Smooth muscle cell (in vitro differentiated cells): ENCODE data around the gene SLC5A9. TPM values are rescaled to one million over a fixed set of nuclear protein-coding genes. Genes with fewer than 3 reads are reported as not detected.
"Not testable (repeated sequence)": the region's sequence is repeated elsewhere in the genome, so short reads cannot be mapped to it uniquely, and the experiment has no call there.

Experiments used
- DNase-seq: peaks from one replicate; lab custom pipeline; 2025; ENCODE audit not compliant: unreplicated experiment; lab: John Stamatoyannopoulos, UW
- H2AFZ ChIP-seq: fragments of 200-600 bp; sonication (generic); 2 replicates; pipeline ENCODE4 v1.6.0; 2016; ENCODE audit warnings: antibody characterized with exemption, low read depth, mild to moderate bottlenecking
- H3F3A ChIP-seq: fragments of 200-600 bp; sonication (generic); 2 replicates; pipeline ENCODE4 v1.6.0; 2017; ENCODE audit warnings: antibody characterized with exemption, low read depth
- H3K27ac ChIP-seq: fragments of 200-600 bp; sonication (generic); 2 replicates; pipeline ENCODE4 v1.5.1; 2016; ENCODE audit warnings: low read depth, mild to moderate bottlenecking
- H3K27me3 ChIP-seq: fragments of 200-600 bp; sonication (generic); 2 replicates; pipeline ENCODE4 v1.6.1; 2016; ENCODE audit warnings: low read depth, mild to moderate bottlenecking
- H3K36me3 ChIP-seq: fragments of 200-600 bp; sonication (generic); 2 replicates; pipeline ENCODE4 v1.5.1; 2016; ENCODE audit warnings: low read depth
- H3K4me1 ChIP-seq: fragments of 200-600 bp; sonication (generic); 2 replicates; pipeline ENCODE4 v1.5.1; 2016; ENCODE audit warnings: low read depth
- H3K4me2 ChIP-seq: fragments of 200-600 bp; sonication (generic); 2 replicates; pipeline ENCODE4 v1.6.0; 2016; ENCODE audit warnings: mild to moderate bottlenecking
- H3K4me3 ChIP-seq: fragments of 200-600 bp; sonication (generic); 2 replicates; pipeline ENCODE4 v1.5.1; 2016; ENCODE audit warnings: mild to moderate bottlenecking
- H3K79me2 ChIP-seq: fragments of 200-600 bp; sonication (generic); 2 replicates; pipeline ENCODE4 v1.6.0; 2016; ENCODE audit warnings: low read depth, mild to moderate bottlenecking
- H3K9ac ChIP-seq: fragments of 200-600 bp; sonication (generic); 2 replicates; pipeline ENCODE4 v1.6.0; 2016; ENCODE audit warnings: low read depth
- H3K9me3 ChIP-seq: fragments of 200-600 bp; sonication (generic); replicated peaks from 2 replicates; pipeline ENCODE4 v1.5.1; 2016; ENCODE audit warnings: low read depth
- H4K20me1 ChIP-seq: fragments of 200-600 bp; sonication (generic); 2 replicates; pipeline ENCODE4 v1.6.0; 2016; ENCODE audit warnings: low read depth
- WGBS: methylation state at CpG from one replicate; pipeline ENCODE4 v1.1.7; 2016; ENCODE audit warnings: low lambda C conversion rate; 5-methylcytosine and 5-hydroxymethylcytosine counted together
- polyA plus RNA-seq: library from polyadenylated mRNA; unstranded; fragments of >200 nt; fragmentation: Nextera tagmentation; extraction: Ambion mirVana; gene quantifications from 2 replicates; pipeline ENCODE4 v1.2.1, GENCODE V29; 2016
- total RNA-seq: library from RNA; depleted of rRNA; stranded (reverse); fragments of >200 nt; gene quantifications from 2 replicates; pipeline ENCODE4 v1.2.3, GENCODE V29; 2014
- TF ChIP-seq, protein P1 (sequence below): fragments of 200-600 bp; sonication (generic); IDR thresholded peaks from 2 replicates; pipeline ENCODE4 v1.5.1; 2017; ENCODE audit warnings: borderline replicate concordance, mild to moderate bottlenecking, antibody characterized with exemption; ENCODE audit not compliant: insufficient read depth, poor library complexity, severe bottlenecking

Gene SLC5A9
- total and polyA plus RNA-seq, 2 experiments from 2014 or later: 0.09 TPM; not detected in 1

DNA sequence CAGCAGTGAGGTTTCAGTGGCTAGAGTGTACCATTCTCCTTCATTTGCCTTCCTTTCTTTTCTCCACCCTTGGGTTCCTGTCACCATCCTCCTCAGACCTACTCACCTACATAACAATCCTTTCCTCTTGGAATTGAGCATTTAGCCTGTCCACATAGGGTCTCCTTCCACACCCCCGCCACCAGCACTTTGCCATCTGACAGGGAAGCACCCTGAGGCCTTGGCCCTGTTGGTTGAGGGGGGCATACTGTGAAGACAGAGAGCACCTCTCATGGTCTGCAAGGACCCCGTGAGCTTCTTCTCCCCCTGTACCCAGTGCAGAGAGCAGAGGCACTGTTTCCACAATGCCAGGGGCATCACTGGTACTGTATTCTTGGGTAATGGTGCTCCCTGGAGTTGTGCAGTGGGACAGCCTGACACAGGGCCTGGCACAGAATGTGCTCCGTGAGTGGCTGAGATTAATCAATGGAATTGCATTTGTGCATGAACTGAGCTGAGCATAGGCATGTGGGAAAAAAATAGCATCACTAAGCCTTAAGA lies 14.9 kb upstream of the SLC5A9 start:
- TF ChIP-seq, protein P1, sequence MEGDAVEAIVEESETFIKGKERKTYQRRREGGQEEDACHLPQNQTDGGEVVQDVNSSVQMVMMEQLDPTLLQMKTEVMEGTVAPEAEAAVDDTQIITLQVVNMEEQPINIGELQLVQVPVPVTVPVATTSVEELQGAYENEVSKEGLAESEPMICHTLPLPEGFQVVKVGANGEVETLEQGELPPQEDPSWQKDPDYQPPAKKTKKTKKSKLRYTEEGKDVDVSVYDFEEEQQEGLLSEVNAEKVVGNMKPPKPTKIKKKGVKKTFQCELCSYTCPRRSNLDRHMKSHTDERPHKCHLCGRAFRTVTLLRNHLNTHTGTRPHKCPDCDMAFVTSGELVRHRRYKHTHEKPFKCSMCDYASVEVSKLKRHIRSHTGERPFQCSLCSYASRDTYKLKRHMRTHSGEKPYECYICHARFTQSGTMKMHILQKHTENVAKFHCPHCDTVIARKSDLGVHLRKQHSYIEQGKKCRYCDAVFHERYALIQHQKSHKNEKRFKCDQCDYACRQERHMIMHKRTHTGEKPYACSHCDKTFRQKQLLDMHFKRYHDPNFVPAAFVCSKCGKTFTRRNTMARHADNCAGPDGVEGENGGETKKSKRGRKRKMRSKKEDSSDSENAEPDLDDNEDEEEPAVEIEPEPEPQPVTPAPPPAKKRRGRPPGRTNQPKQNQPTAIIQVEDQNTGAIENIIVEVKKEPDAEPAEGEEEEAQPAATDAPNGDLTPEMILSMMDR: no peak
- no peak for DNase-seq
- Histone ChIP-seq H2AFZ (no peak overlapping the region), H3K36me3 (no peaks in the 10 kb centered on the region), H3K4me1 (no peaks in the 10 kb centered on the region), H4K20me1 (no peaks in the 10 kb centered on the region), H3K27me3 (no peaks in the 10 kb centered on the region), H3K9me3 (no peaks in the 10 kb centered on the region), H3K4me3 (no peak overlapping the region), H3K27ac (no peak overlapping the region), H3K9ac (no peak overlapping the region), H3K79me2 (no peaks in the 10 kb centered on the region), H3K4me2 (no peak overlapping the region), H3F3A (no peaks in the 10 kb centered on the region)
- 76% methylated on average over 3 of the region's 3 CpGs for WGBS

DNA sequence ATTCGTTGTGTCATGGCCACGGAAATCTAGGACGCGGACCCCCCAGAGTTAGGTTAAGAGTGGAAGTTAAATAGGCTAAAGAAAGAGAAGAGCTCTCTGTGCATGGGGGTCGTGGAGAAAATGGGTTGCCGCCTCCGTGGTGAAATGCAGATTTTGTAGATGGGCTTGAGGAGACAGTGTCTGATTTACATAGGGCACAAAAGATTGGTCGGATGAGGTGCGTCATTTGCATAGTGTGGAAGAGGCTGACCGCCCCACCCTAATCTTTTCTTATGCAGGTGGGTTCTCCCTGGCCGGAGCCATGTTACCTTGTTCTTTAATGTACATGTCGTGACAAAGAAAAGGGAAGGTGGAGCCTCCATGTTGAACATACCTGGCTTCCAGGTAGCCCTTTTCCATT lies 14.3 kb upstream of the SLC5A9 start:
- no peaks in the 10 kb centered on the region for H4K20me1 ChIP-seq
- no peak overlapping the region for H3K4me3 ChIP-seq
- no peaks in the 10 kb centered on the region for H3K4me1 ChIP-seq
- no peaks in the 10 kb centered on the region for H3K9me3 ChIP-seq
- DNase-seq: no peak
- no peak overlapping the region for H3K4me2 ChIP-seq
- H3K9ac ChIP-seq: no peak overlapping the region
- WGBS: 66% methylated on average over 12 of the region's 12 CpGs
- no peaks in the 10 kb centered on the region for H3K36me3 ChIP-seq
- no peaks in the 10 kb centered on the region for H3K27me3 ChIP-seq
- H3K79me2 ChIP-seq: no peaks in the 10 kb centered on the region
- no peak overlapping the region for H2AFZ ChIP-seq
- no peaks in the 10 kb centered on the region for H3F3A ChIP-seq
- H3K27ac ChIP-seq: no peak overlapping the region
- TF ChIP-seq, protein P1: no peak

DNA sequence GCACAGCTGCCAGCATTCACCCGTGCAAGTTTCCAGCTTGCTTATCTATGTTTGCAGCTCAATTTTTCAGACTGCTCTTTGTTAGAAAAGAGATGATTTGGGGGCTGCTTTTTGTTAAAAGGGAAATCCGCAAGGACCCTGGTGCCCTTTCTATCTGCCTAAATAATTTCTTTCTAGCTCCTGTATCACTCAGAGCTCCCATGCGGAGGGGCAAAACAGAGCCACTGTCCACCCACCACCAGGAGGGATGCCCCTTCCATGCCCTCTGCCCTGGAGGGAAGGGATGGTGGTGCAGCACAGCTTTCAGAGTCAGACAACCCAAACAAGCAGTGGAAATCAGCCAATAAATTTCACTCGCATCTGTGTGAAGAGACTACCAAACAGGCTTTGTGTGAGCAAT lies 13.9 kb upstream of the SLC5A9 start:
- TF ChIP-seq, protein P1: no peak
- H2AFZ ChIP-seq: no peak overlapping the region
- H3K27me3 ChIP-seq: no peaks in the 10 kb centered on the region
- H4K20me1 ChIP-seq: no peaks in the 10 kb centered on the region
- no peaks in the 10 kb centered on the region for H3K4me1 ChIP-seq
- no peak overlapping the region for H3K4me3 ChIP-seq
- WGBS: 78% methylated on average over 4 of the region's 4 CpGs
- H3K4me2 ChIP-seq: no peak overlapping the region
- no peaks in the 10 kb centered on the region for H3K79me2 ChIP-seq
- H3K27ac ChIP-seq: no peak overlapping the region
- no peak for DNase-seq
- H3F3A ChIP-seq: no peaks in the 10 kb centered on the region
- H3K9me3 ChIP-seq: no peaks in the 10 kb centered on the region
- H3K9ac ChIP-seq: no peak overlapping the region
- no peaks in the 10 kb centered on the region for H3K36me3 ChIP-seq

DNA sequence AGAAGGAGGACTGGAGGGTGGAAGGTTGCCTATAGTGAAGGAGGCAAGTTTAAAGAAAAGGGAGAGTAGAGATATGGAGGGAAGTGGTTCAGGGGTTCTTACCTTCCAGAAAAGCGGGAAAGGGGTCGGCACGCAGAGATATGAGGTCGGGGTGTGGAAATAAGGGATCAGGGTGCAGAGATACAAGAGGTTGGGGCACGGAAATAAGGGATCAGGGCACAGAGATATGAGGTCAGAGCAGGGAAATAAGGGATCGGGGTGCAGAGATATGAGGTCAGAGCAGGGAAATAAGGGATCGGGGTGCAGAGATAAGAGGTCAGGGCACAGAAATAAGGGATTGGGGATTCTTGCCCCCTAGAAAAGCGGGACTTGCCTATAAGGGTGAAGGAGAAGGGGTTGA lies 9.1 kb upstream of the SLC5A9 start:
- H3F3A ChIP-seq: not testable (repeated sequence)
- WGBS: 96% methylated on average over 8 of the region's 8 CpGs

DNA sequence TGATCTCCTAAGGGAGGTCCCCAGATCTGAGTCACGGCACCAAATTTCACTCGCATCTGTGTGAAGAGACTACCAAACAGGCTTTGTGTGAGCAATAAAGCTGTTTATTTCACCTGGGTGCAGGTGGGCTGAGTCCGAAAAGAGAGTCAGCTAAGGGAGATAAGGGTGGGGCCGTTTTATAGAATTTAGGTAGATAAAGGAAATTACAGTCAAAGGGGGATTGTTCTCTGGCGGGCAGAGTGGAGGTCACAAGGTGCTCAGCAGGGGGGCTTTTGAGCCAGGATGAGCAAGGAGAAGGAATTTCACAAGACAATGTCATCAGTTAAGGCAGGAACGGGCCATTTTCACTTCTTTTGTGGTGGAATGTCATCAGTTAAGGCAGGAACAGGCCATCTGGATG lies 8.2 kb upstream of the SLC5A9 start:
- H3K27ac ChIP-seq, H3K9me3 ChIP-seq, H3F3A ChIP-seq, H3K27me3 ChIP-seq, H3K9ac ChIP-seq, DNase-seq, H3K79me2 ChIP-seq, H3K4me2 ChIP-seq, H4K20me1 ChIP-seq, H3K4me3 ChIP-seq, H3K4me1 ChIP-seq, H2AFZ ChIP-seq, H3K36me3 ChIP-seq: not testable (repeated sequence)
- 76% methylated on average over 6 of the region's 6 CpGs for WGBS

More for the DNA sequence above, 9.1 kb upstream of the SLC5A9 start:
- not testable (repeated sequence) for H3K4me3 ChIP-seq, H4K20me1 ChIP-seq, H3K79me2 ChIP-seq, H3K4me1 ChIP-seq, H3K36me3 ChIP-seq, H3K9ac ChIP-seq, H3K27ac ChIP-seq, H3K4me2 ChIP-seq, DNase-seq, H2AFZ ChIP-seq, H3K9me3 ChIP-seq, H3K27me3 ChIP-seq
